Middle frontal gyrus (tissue), 1 donor: ENCODE measurements around the gene DCLK1.
A peak's percentile ranks its signal among the peaks of the same experiment; 100 is the strongest.

Experiments used
- DNase-seq: peaks from one replicate; pipeline ENCODE4 v3.0.0-alpha.2; 2015; ENCODE audit warnings: low spot score; ENCODE audit errors: extremely low spot score

Gene DCLK1

DNA sequence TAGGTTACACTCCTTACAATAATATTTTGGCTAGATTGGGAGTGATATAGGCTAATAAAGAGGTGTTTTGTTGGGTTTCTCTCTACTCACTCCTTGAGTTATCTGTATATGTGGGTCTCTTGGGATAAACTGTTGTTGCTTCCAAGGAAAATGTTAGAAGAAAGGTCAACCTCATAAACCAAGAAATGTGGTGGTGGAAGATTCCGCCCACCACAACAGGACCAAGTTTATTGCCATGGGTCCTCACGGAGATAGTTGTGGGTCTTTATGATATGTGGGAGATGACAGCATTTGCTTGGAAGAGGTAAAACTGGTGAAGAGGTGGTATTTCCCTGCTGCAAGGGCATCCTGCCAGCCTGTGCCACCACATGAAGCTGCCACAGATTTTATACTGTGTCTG is 259.6 kb downstream of the DCLK1 start:
- DNase-seq = no peak

DNA sequence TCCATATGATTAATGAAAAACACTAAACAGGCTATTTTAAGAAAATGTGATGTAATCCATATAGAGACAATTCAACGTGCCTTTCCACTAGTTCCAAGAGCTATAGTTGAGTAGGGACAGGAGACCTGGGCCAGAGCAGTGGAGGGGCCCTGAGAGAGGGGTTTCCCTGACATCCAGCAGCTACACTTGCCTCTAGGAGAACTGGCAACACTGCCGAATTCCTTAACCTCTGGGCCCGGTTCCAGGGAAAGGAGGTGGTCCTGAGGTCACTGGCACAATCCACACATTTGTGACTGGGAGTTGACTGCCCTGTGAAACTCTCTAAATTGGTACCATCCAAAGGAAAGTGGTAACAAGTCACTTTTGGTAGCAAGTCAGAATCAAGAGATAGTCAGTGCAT is 264.4 kb downstream of the DCLK1 start:
- no peak for DNase-seq

DNA sequence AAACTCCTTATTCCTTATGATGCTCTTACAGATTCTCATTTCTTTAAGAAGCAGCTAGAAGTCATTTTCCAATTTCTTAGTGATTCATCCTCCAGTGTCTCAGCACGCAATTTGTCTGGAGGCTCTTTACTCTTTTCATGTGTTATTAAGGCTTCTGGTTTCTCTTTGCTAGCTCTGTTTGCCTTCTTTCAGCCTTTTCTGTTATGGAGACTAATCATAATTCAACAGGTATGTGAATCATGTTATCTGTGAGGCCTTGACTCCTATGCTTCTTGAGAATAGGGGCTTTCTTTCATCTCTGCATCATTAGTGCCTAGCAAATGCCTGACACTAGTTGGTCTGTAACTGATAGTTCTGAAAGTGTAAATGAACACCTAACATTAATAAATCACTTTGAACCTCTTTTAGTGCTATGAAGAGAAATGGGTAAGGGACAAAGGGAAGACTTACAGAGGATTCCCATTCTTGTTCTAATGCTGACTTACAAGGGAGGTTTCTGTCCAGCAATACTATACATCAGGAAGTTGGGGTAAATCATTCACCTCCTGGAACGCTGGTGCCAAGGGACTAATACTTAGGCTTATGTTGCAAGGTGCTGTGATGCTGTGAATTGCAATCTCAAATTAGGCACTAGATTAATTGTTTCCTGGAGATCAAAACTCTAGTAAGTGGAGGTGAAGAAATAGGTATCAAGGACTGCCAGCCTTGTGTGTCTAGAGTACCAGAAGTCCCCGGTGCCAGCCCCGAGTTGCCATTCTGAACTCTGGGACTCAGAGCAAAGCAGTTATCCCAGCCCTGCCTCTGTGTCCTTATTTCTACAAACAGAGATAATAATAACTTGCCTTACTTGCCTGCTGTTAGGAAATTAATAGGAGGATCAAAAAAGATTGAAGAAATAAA is 265.6 kb downstream of the DCLK1 start:
- DNase-seq = no peak

- no peak for DNase-seq
Measured at GRCh38 chr13:35860661-35861060, 270.5 kb downstream of the DCLK1 start.

GRCh38 chr13:35859981-35860380 is 271.2 kb downstream of the DCLK1 start:
- DNase-seq = no peak

GRCh38 chr13:35858665-35859064 is 272.5 kb downstream of the DCLK1 start:
- no peak for DNase-seq

- no peak for DNase-seq
Measured at GRCh38 chr13:35857769-35858168, 273.4 kb downstream of the DCLK1 start.

GRCh38 chr13:35856721-35857364 is 274.3 kb downstream of the DCLK1 start:
- no peak for DNase-seq

GRCh38 chr13:35856084-35856483 is 275.1 kb downstream of the DCLK1 start:
- DNase-seq = no peak

GRCh38 chr13:35855531-35856019 is 275.6 kb downstream of the DCLK1 start:
- DNase-seq = no peak

DNA sequence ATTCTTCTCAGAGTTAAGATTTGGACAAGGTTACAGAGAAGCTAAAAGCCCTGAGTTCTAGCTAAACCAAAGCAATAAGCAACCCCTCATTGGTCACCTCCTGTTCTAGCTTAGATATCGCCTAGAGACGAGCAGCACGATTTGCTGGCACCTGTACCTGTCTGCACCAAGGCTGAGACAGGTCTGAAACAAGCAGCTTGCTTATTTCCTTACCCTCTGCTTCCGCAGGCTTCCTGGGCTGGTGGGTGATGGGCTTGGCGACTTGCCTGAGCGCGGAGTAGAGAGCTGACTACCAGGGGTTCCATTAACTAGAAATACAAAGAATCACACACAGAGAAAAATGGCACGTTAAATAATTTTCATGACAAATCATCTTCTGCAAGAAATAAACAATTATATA is 276.9 kb downstream of the DCLK1 start:
- DNase-seq = no peak

DNA sequence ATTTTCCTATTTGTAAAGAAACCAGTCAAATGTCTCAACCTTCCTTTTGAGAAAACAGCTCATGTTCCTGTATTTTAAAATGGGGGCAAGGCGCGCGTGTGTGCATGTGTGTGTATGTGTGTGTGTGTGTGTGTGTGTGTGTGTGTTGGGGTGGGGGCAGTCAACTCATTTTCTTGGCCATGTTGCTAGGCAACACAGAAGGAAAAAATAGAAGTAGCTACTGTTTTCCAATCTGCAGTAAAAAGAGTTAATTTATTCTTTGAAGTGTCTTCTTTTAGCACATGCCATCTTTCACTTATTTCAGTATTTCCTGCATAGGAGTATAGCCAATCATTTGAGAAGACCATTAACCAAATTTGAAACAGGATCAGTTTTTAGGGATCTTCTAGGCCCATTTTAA is 279.3 kb downstream of the DCLK1 start:
- no peak for DNase-seq

DNA sequence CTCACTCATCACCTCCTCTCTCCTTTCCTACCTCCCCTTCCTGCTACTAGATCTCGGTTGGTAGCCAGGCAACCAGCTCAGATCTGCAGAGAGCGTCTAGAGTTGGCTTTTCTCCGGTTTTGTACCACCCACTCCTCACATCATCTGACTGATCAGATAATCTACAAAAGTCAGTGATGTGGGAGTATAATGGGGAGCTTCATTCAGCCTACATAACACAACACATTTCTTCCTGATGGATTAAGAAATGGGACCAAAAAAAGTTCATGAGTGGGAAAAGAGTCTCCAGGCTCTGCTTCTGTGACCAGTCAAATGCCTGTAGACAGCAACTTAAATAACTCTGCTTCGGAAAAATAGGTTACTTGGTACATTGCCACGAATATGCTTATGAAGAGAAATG is 279.8 kb downstream of the DCLK1 start:
- DNase-seq = no peak

DNA sequence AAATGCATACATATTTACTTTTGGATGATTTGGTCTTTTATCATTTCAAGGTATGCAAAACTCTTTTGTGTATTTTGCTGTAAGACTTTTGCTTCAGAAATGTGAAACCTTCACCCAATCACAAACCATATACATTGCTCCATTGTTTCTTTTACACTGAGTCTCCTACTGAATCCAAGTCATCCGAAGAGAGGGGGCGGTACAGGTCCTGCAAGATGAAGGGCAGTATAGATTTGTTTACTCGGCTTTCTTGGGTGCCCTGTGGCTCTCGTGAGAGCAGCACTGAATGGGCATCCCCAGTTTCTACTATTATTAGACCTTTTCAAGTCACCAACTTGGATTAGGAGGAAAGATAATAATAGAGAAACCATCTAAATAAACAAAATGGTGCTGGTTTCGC is 280.6 kb downstream of the DCLK1 start:
- DNase-seq = no peak

GRCh38 chr13:35849256-35849644 is 281.9 kb downstream of the DCLK1 start:
- DNase-seq = no peak

DNA sequence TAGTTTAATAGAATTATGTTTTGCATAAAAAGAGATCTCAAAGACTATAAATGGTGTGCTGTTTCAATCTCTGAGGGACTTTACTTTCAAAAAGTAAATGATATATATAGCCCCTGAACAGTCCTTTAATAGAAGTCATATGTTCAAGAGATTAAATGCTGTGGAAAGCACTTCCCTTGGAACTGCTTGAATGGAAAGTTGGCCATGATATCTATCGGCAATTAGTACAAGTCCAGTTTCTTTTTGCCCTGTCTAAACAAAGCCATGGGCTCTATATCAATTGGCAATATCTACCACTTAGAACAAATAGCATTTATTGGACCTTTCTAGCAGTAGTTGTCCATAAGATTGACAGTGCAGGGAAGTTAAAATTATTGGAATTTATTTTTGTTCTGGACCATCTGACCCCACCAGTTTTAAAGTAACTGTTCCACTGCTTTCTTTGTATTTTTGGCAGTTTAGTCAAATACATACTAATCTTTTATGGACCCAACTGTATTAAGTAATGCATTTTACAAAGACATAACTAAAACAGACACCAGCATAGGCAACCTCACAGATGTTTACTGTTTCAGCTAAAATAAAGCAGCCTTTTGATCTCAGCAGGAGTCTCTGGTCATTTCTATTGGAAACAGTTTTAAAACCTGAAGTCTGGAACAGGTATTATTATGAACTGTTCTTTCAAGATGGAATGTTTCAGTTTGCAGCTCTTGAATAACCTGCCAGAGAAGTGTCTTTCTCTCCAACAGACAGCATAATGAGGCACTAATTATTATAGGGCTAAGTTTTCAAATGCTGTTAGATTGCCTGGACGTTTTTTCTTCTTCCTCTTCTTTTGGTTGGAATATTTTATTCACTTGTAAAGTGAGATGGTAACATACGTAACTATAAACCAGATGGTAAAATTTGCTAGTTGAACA is 282.6 kb downstream of the DCLK1 start:
- no peak for DNase-seq

DNA sequence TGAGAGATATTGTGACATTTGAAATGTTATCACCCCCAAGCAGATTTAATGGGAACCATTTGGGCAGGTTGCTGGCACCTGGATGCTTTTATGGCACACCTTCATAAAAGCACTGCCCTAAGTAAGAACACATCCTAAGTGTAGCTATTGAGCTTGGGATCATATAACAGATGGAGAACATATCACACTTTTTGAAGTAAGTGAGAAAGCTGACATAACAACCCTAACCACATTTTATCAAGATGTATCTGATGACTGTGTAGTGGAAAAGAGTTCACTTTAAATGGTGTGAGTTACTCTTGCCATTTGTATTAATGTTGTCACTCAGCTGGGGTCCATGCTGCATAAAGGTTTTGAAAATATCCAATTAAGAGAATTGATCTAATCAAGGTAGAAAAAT is 287.9 kb downstream of the DCLK1 start:
- no peak for DNase-seq

GRCh38 chr13:35841060-35841521 is 290.1 kb downstream of the DCLK1 start:
- peak; percentile 54 for DNase-seq

- no peak for DNase-seq
Measured at GRCh38 chr13:35839806-35840205, 291.4 kb downstream of the DCLK1 start.

GRCh38 chr13:35838356-35838755 is 292.8 kb downstream of the DCLK1 start:
- no peak for DNase-seq

DNA sequence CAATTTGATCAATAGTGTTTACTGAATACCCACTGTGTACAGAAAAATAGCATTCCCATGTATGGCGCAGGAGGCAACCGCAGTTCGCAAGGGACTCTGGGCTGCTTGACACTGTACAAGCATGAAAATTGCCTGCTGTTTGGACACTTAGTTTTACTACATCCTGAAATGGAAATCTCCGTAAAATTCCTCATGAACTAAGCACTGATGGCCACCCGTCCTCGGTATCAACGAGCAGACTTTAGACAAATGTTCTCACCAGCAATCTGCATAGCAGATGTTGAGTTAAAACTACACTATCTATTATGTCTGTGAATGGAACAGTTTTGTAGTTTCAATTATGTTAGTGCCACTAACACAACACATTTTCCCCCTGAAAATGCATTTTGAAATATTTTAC is 294.7 kb downstream of the DCLK1 start:
- no peak for DNase-seq

DNA sequence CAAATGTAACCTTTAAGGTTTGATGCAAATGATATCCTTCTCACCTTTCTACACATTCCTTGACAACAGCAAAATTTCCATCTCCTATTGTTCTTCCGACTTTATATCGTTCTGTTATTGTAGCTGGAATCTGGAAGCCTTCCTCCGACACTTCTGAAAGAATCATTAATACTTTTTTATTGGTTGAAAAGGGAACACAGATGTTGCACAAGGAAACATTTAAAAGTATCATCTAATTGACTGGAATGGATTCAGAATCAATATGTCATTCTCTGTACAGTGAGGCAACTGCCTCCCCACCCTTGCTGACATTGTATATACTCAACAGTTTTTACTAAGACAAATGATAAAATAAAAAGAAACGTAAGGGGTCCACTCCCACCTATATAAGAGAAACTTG is 295.2 kb downstream of the DCLK1 start:
- DNase-seq = no peak
